Skin of body (tissue), 1 donor: ENCODE data around the gene KCNA5. TPM values are rescaled to one million over a fixed set of nuclear protein-coding genes. Genes with fewer than 3 reads are reported as not detected.

Source experiments
- total RNA-seq: library from RNA; depleted of rRNA; stranded (reverse); fragments of >200 nt; gene quantifications from one replicate; pipeline ENCODE4 v1.2.3, GENCODE V29; 2014

KCNA5 gene
- total RNA-seq, 1 donor from 2014 or later, result 1.7 TPM

Other genes starting within 250 kb of the KCNA5 start
- gene KCNA1, start 134.0 kb upstream of the KCNA5 start, total RNA-seq, result 0.30 TPM